ENCODE data around the gene KLHL26.

KLHL26 gene

DNA sequence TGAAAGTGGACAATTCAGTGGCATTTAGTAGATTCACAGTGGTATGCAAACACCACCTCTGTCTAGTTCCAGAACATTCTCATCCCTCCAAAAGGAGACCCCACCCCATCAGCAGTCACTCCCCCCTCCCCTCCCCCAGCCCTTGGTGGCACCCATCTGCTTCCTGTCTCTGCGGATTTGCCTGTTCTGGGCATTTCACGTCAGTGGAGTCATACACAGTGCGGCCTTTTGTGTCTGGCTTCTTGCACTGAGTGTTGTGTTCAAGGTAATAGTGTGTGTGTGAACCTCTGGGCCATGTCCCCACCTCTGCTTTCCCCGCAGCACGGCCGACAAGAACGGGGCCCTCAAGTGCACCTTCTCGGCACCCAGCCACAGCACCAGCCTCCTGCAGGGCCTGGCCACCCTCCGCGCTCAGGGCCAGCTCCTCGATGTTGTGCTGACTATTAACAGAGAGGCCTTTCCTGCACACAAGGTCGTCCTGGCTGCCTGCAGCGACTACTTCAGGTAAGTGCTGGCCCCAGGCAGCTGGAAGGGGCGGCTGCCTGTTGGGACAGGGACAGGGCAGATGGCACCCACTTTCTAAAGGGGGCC is 27.2 kb downstream of the KLHL26 start:
- Histone ChIP-seq H3K9me3 (ENCODE audit: control insufficient read depth in 1 of 2, low read length in 2 of 2) (no peaks in the 10 kb centered on the region), H3K4me3 (ENCODE audit: low read depth in 1 of 2, low read length in 2 of 2) (no peak overlapping the region), H3K27me3 (ENCODE audit: low read depth, low read length) (no peaks in the 10 kb centered on the region), H3K4me1 (ENCODE audit: control insufficient read depth in 1 of 2, insufficient read depth in 2 of 2, low read length in 2 of 2) (peaks cover 0 to 31% of the 10 kb centered on the region in 2 donors), H3K36me3 (ENCODE audit: control insufficient read depth in 1 of 2, insufficient read depth in 2 of 2, low read length in 2 of 2) (peaks cover 5 to 34% of the 10 kb centered on the region in 2 donors), H3K27ac (ENCODE audit: low read length) (no peak overlapping the region)

DNA sequence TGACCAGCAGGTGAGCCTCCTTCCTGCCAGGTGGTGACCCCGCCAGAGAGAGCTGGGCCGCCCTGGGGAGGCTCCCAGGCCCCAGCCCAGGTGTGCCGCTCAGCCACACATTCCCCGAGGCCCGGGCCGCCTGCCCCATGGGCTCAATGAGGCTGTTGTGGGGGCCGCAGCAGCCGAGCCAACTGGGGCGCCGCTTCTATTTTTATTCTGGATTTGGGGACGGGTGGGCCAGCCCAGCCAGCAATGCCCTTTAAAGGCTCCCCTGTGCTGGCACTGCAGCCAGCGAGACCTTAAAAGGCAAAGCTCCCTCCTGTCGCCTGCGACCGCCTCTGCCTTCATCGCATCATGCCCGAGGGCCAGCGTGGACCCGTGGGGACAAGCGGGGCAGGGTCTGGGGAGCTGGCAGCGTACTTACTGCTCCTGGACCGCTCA is 29.0 kb downstream of the KLHL26 start:
- Histone ChIP-seq H3K27ac (ENCODE audit: low read length) (no peak overlapping the region), H3K4me3 (ENCODE audit: low read depth in 1 of 2, low read length in 2 of 2) (peak overlapping the region in 1 of 2 donors; percentile 1), H3K4me1 (ENCODE audit: control insufficient read depth in 1 of 2, insufficient read depth in 2 of 2, low read length in 2 of 2) (peaks cover 0 to 23% of the 10 kb centered on the region in 2 donors), H3K9me3 (ENCODE audit: control insufficient read depth in 1 of 2, low read length in 2 of 2) (no peaks in the 10 kb centered on the region), H3K27me3 (ENCODE audit: low read depth, low read length) (no peaks in the 10 kb centered on the region), H3K36me3 (ENCODE audit: control insufficient read depth in 1 of 2, insufficient read depth in 2 of 2, low read length in 2 of 2) (peaks cover 5 to 42% of the 10 kb centered on the region in 2 donors)

DNA sequence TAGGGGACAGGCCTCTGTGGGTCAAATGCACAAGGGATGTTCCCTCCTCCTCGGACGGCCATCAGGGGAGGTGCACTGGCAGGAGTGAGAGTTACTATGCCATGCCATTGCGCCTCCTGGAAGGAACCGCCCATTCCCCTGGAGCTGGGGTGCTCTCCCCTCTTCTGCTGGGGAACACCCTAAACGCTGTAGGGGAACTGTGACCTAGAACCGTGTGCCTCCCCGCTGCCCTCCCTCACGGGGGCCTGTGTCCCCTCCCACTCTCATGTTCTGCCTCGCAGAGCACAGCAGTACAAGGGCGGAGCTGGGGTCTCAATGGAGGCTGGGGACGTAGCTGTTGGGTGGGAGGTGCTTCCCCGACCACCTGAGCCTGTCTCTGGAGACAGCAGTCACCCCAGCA is 29.5 kb downstream of the KLHL26 start:
- Histone ChIP-seq H3K4me3 (ENCODE audit: low read depth in 1 of 2, low read length in 2 of 2) (no peak overlapping the region), H3K27me3 (ENCODE audit: low read depth, low read length) (no peaks in the 10 kb centered on the region), H3K27ac (ENCODE audit: low read length) (no peak overlapping the region), H3K36me3 (ENCODE audit: control insufficient read depth in 1 of 2, insufficient read depth in 2 of 2, low read length in 2 of 2) (peaks cover 5 to 42% of the 10 kb centered on the region in 2 donors), H3K4me1 (ENCODE audit: control insufficient read depth in 1 of 2, insufficient read depth in 2 of 2, low read length in 2 of 2) (peaks cover 0 to 23% of the 10 kb centered on the region in 2 donors), H3K9me3 (ENCODE audit: control insufficient read depth in 1 of 2, low read length in 2 of 2) (no peaks in the 10 kb centered on the region)

DNA sequence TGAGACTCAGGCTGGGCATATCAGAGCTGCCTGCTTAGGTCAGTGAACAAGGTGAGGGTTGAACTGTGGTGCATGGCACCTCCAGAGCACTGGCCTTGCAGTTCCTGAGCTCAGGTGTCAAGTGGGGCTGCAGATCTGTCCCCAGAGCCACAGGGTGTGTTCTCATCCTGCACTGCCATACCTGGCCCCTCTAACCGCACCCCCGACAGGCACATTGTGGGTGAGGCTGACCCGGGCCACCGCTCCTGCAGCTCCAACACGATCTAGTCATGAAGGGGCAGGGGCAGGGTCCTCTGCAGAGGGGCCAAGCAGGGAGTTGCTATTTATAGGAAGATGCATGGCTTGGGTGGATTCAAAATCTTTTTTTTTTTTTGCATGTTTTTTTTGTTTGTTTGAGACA is 30.0 kb downstream of the KLHL26 start:
- Histone ChIP-seq H3K27ac (ENCODE audit: low read length) (no peak overlapping the region), H3K27me3 (ENCODE audit: low read depth, low read length) (no peaks in the 10 kb centered on the region), H3K36me3 (ENCODE audit: control insufficient read depth in 1 of 2, insufficient read depth in 2 of 2, low read length in 2 of 2) (peaks cover 5 to 42% of the 10 kb centered on the region in 2 donors), H3K4me3 (ENCODE audit: low read depth in 1 of 2, low read length in 2 of 2) (no peak overlapping the region), H3K9me3 (ENCODE audit: control insufficient read depth in 1 of 2, low read length in 2 of 2) (no peaks in the 10 kb centered on the region), H3K4me1 (ENCODE audit: control insufficient read depth in 1 of 2, insufficient read depth in 2 of 2, low read length in 2 of 2) (peaks cover 0 to 25% of the 10 kb centered on the region in 2 donors)

DNA sequence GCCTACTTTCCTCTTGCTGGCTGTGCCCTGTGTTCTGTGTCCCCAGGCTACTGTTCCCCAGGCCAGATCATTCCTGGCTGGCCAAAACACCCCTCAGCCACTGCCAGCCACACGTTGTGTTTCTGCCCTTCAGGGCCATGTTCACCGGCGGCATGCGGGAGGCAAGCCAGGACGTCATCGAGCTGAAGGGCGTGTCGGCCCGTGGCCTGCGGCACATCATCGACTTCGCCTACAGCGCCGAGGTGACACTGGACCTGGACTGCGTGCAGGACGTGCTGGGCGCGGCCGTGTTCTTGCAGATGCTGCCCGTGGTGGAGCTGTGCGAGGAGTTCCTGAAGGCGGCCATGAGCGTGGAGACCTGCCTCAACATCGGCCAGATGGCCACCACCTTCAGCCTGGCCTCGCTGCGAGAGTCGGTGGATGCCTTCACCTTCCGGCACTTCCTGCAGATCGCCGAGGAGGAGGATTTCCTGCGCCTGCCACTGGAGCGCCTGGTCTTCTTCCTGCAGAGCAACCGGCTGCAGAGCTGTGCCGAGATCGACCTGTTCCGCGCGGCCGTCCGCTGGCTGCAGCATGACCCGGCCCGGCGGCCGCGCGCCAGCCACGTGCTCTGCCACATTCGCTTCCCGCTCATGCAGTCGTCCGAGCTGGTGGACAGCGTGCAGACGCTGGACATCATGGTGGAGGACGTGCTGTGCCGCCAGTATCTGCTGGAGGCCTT is 30.9 kb downstream of the KLHL26 start:
- no peaks in the 10 kb centered on the region for H3K9me3 ChIP-seq (ENCODE audit: control insufficient read depth in 1 of 2, low read length in 2 of 2)
- peaks cover 5 to 39% of the 10 kb centered on the region in 2 donors for H3K36me3 ChIP-seq (ENCODE audit: control insufficient read depth in 1 of 2, insufficient read depth in 2 of 2, low read length in 2 of 2)
- H3K4me1 ChIP-seq (ENCODE audit: control insufficient read depth in 1 of 2, insufficient read depth in 2 of 2, low read length in 2 of 2): peaks cover 0 to 34% of the 10 kb centered on the region in 2 donors
- H3K27ac ChIP-seq (ENCODE audit: low read length): no peak overlapping the region
- no peak overlapping the region for H3K4me3 ChIP-seq (ENCODE audit: low read depth in 1 of 2, low read length in 2 of 2)
- no peaks in the 10 kb centered on the region for H3K27me3 ChIP-seq (ENCODE audit: low read depth, low read length)

DNA sequence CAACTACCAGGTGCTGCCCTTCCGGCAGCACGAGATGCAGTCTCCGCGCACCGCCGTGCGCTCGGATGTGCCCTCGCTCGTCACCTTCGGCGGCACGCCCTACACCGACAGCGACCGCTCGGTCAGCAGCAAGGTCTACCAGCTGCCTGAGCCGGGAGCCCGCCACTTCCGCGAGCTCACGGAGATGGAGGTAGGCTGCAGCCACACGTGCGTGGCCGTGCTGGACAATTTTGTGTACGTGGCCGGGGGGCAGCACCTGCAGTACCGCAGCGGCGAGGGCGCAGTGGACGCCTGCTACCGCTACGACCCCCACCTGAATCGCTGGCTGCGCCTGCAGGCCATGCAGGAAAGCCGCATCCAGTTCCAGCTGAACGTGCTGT is 31.4 kb downstream of the KLHL26 start:
- peaks cover 0 to 30% of the 10 kb centered on the region in 2 donors for H3K4me1 ChIP-seq (ENCODE audit: control insufficient read depth in 1 of 2, insufficient read depth in 2 of 2, low read length in 2 of 2)
- no peaks in the 10 kb centered on the region for H3K27me3 ChIP-seq (ENCODE audit: low read depth, low read length)
- H3K4me3 ChIP-seq (ENCODE audit: low read depth in 1 of 2, low read length in 2 of 2): no peak overlapping the region
- no peak overlapping the region for H3K27ac ChIP-seq (ENCODE audit: low read length)
- H3K36me3 ChIP-seq (ENCODE audit: control insufficient read depth in 1 of 2, insufficient read depth in 2 of 2, low read length in 2 of 2): peaks cover 5 to 39% of the 10 kb centered on the region in 2 donors
- H3K9me3 ChIP-seq (ENCODE audit: control insufficient read depth in 1 of 2, low read length in 2 of 2): no peaks in the 10 kb centered on the region

DNA sequence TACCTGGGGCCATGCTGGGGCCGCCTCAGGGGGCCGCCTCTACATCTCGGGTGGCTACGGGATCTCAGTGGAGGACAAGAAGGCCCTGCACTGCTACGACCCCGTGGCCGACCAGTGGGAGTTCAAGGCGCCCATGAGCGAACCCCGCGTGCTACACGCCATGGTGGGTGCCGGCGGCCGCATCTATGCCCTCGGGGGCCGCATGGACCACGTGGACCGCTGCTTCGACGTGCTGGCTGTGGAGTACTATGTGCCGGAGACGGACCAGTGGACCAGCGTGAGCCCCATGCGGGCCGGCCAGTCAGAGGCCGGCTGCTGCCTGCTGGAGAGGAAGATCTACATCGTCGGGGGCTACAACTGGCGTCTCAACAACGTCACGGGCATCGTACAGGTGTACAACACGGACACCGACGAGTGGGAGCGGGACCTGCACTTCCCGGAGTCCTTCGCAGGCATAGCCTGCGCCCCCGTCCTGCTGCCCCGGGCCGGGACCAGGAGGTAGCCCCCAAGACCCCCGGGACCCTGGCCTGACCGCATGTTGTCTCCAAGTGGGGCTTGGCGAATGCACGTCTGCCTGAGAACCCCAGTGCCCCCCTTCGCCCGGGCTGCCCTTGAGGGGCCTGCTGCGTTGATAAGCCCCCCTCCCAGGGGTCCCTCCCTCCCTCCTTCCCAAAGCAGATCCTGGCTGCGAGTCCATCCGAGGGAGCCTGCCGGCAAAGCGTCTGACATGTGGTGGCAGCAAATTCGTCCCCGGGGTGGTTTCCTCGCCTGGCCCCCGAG is 32.1 kb downstream of the KLHL26 start:
- Histone ChIP-seq H3K9me3 (ENCODE audit: control insufficient read depth in 1 of 2, low read length in 2 of 2) (no peaks in the 10 kb centered on the region), H3K36me3 (ENCODE audit: control insufficient read depth in 1 of 2, insufficient read depth in 2 of 2, low read length in 2 of 2) (peaks cover 5 to 39% of the 10 kb centered on the region in 2 donors), H3K4me3 (ENCODE audit: low read depth in 1 of 2, low read length in 2 of 2) (no peak overlapping the region), H3K27ac (ENCODE audit: low read length) (no peak overlapping the region), H3K27me3 (ENCODE audit: low read depth, low read length) (no peaks in the 10 kb centered on the region), H3K4me1 (ENCODE audit: control insufficient read depth in 1 of 2, insufficient read depth in 2 of 2, low read length in 2 of 2) (peaks cover 0 to 26% of the 10 kb centered on the region in 2 donors)

DNA sequence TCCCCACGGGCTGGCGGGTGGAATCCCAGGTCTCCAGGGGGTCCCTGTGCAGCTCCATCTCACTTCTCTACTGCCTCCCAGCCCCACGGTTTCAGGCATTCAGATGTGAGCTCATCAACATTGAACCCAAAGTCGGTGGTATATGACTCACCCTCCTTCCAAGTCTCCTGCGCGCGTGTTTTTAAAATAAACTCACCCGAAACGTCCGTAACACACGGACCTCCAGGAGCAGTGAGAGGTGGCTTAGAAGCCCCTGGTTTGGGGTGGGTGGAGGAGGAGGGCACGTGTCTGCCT is 32.6 kb downstream of the KLHL26 start:
- no peaks in the 10 kb centered on the region for H3K9me3 ChIP-seq (ENCODE audit: control insufficient read depth in 1 of 2, low read length in 2 of 2)

DNA sequence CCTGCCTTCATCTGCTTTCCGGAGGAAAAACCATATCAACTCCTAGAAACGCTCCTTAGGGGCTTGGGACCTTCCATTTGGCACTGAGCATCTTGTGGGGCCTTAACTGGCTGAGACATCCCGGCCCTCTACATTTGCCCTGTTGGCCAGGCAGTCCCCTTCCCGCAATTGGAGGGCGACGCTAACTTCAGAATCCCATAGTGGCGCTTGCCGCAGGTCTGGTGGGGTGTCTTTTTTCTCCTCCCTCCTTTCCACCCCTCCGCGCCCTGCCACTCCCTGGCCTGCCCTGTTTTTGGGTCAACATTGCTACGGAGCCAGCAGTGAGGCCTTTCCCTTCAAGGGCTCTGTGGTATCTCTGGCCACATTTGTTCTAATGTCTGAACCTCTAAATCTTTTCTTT is 33.1 kb downstream of the KLHL26 start:
- Histone ChIP-seq H3K36me3 (ENCODE audit: control insufficient read depth in 1 of 2, insufficient read depth in 2 of 2, low read length in 2 of 2) (peaks cover 5 to 36% of the 10 kb centered on the region in 2 donors), H3K9me3 (ENCODE audit: control insufficient read depth in 1 of 2, low read length in 2 of 2) (no peaks in the 10 kb centered on the region), H3K4me1 (ENCODE audit: control insufficient read depth in 1 of 2, insufficient read depth in 2 of 2, low read length in 2 of 2) (peaks cover 0 to 22% of the 10 kb centered on the region in 2 donors), H3K27ac (ENCODE audit: low read length) (no peak overlapping the region), H3K27me3 (ENCODE audit: low read depth, low read length) (no peaks in the 10 kb centered on the region), H3K4me3 (ENCODE audit: low read depth in 1 of 2, low read length in 2 of 2) (no peak overlapping the region)

More for the DNA sequence above, 32.6 kb downstream of the KLHL26 start:
- Histone ChIP-seq H3K27ac (ENCODE audit: low read length) (no peak overlapping the region), H3K36me3 (ENCODE audit: control insufficient read depth in 1 of 2, insufficient read depth in 2 of 2, low read length in 2 of 2) (peaks cover 5 to 36% of the 10 kb centered on the region in 2 donors), H3K27me3 (ENCODE audit: low read depth, low read length) (no peaks in the 10 kb centered on the region), H3K4me3 (ENCODE audit: low read depth in 1 of 2, low read length in 2 of 2) (no peak overlapping the region), H3K4me1 (ENCODE audit: control insufficient read depth in 1 of 2, insufficient read depth in 2 of 2, low read length in 2 of 2) (peaks cover 0 to 22% of the 10 kb centered on the region in 2 donors)

DNA sequence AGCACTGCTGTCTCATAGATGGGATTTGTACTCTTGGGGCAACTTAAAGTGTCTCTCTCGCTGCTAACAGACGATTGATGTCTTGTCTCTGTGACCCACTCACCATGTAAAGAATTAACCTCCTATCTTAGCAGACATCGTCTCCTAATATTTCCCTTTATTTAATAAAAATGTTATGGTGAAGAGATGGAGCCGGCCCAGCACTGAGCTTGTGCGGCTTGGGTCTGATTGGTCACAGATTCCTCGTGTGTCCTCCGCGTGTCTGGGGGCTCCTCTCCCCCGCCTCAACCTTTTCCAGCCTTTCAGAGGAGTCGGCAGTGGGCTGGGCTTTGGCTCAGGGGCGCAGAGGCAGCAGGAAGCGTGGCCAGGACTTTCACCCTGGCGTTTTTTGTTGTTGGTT is 33.5 kb downstream of the KLHL26 start:
- Histone ChIP-seq H3K27ac (ENCODE audit: low read length) (no peak overlapping the region), H3K4me1 (ENCODE audit: control insufficient read depth in 1 of 2, insufficient read depth in 2 of 2, low read length in 2 of 2) (peaks cover 0 to 22% of the 10 kb centered on the region in 2 donors), H3K27me3 (ENCODE audit: low read depth, low read length) (no peaks in the 10 kb centered on the region), H3K4me3 (ENCODE audit: low read depth in 1 of 2, low read length in 2 of 2) (no peak overlapping the region), H3K36me3 (ENCODE audit: control insufficient read depth in 1 of 2, insufficient read depth in 2 of 2, low read length in 2 of 2) (peaks cover 5 to 36% of the 10 kb centered on the region in 2 donors), H3K9me3 (ENCODE audit: control insufficient read depth in 1 of 2, low read length in 2 of 2) (no peaks in the 10 kb centered on the region)

DNA sequence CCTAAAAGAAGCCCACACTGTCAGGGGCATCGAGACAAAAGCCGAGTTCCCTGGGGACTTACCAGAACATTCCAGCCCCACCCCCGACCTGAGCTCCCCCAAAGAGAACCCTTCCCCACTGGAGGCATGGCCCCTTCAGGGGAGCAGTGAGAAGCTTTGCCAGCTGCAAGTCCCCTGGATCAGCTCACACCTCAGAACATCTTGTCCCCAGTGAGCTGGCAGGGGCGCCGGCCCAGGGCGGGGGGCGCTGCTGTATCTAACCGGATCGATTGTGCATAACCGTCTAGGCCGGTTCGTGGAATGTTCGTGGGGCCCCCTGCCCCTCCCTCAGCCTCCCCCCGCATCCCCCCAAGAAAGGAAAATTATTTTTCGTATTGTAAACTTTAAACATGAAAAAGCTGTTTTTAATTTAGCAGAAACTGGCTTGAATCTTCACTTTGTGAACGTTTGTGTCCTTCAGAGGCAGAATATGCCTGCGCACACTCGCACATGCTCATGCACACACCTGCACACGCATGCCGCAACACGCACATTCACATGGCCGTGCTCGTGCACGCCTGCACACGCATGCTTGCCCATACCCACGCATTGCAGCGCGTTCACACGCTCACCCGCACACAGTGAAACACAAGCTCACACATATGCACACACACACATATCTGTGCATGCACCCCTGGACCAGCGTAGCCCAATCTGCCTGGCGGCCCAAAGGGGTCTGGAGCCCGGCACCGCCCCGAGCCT is 34.6 kb downstream of the KLHL26 start:
- no peak overlapping the region for H3K27ac ChIP-seq (ENCODE audit: low read length)
- peaks cover 5 to 28% of the 10 kb centered on the region in 2 donors for H3K36me3 ChIP-seq (ENCODE audit: control insufficient read depth in 1 of 2, insufficient read depth in 2 of 2, low read length in 2 of 2)
- H3K4me1 ChIP-seq (ENCODE audit: control insufficient read depth in 1 of 2, insufficient read depth in 2 of 2, low read length in 2 of 2): peaks cover 0 to 12% of the 10 kb centered on the region in 2 donors
- H3K9me3 ChIP-seq (ENCODE audit: control insufficient read depth in 1 of 2, low read length in 2 of 2): no peaks in the 10 kb centered on the region
- no peaks in the 10 kb centered on the region for H3K27me3 ChIP-seq (ENCODE audit: low read depth, low read length)
- no peak overlapping the region for H3K4me3 ChIP-seq (ENCODE audit: low read depth in 1 of 2, low read length in 2 of 2)

Data from muscle layer of duodenum (tissue), 2 donors.